ENCODE data around the gene RBM11.
"Not testable (repeated sequence)": the region's sequence is repeated elsewhere in the genome, so short reads cannot be mapped to it uniquely, and the experiment has no call there.

RBM11 gene

DNA sequence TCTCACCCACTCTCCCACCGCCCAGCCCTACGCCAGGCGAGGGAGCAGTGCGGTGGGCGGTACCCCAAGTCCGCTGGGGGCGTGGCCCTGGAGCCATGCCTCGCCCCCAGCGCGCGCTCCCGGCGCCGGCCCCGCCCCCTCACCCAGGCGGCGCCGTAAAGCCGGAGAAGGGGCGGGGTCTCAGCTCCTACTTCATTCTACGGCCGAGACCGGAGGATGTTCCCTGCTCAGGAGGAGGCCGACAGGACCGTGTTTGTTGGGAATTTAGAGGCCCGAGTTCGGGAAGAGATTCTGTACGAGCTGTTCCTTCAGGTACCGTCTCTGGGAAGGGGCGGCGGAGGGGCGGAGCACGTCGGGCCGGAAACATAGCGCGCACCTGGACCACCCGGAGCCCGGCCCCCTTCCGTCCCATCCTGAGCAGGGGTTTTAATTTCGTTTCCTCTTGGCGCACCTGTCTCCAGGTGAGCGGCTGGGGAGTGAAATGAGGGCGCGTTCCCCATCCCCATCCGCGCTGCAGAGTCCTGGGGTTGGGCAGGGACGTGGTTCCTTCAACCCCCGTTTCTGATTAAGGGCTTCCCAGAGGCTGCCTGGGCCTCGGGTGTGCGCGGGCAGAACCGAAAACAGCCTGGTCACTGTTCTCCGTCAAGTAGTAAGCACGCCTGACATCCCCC lies at the start of gene RBM11:
Gene RBM11 (plus strand): TSS at position 187 of the 671 bp plus-strand sequence. CDS start 30 bp downstream, at position 217.
- ATAC-seq (peak; percentile 98), DNase-seq (peak; percentile 78 to 80)
- H3K4me1 Mint-ChIP-seq = peaks cover 7% of the 10 kb centered on the region
- no peaks in the 10 kb centered on the region for H3K9me3 Mint-ChIP-seq
- peak within 1 kb of the TSS; percentile 84 to 89 for H3K4me3 Mint-ChIP-seq
- peaks cover 8% of the 10 kb centered on the region for H3K27me3 Mint-ChIP-seq
- H3K27ac Mint-ChIP-seq = peak within 1 kb of the TSS; percentile 81 to 89

DNA sequence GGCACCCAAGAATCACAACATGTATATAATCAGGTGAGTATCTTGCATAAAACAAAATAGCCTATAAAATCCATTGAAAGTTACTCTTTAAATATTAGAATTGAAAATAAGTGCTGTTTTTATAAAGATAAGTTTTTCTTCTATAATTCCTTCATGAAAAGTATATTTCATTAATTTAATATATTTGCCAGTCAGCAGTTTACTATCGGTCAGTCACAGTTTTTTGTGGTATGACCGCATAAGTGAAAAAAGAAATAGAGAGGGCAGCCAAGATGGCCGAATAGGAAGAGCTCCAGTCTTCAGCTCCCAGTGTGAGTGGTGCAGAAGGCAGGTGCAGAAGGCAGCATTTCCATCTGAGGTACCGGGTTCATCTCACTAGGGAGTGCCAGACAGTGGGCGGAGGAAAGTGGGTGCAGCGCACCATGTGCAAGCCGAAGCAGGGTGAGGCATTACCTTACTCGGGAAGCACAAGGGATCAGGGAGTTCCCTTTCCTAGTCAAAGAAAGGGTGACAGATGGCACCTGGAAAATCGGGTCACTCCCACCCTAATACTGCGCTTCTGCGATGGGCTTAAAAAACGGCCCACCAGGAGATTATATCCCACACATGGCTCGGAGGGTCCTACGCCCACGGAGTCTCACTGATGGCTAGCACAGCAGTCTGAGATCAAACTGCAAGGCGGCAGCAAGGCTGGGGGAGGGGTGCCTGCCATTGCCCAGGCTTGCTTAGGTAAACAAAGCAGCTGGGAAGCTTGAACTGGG lies 49.3 kb upstream of the RBM11 start:
- ATAC-seq, DNase-seq, H3K27ac Mint-ChIP-seq: not testable (repeated sequence)

DNA sequence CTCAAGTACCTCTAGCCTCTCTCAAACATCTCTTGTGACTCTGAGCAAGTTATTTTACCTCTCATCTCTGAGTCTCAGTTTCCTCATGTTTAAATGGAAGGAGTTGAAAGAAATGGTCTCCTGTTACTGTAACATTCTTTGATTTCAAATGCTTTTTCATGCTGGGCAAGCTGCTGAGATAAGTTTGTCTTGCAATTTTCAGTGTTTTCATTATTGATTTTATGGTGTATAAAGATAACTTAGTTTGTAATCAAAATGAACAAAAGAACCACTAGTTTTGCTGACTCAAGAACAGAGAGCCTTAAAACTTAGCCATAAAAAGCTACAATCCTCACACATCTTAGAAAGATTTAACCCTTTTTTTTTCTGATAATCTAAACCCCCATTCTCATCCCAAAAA lies 9.7 kb upstream of the RBM11 start:
- H3K4me1 Mint-ChIP-seq = no peaks in the 10 kb centered on the region
- H3K27me3 Mint-ChIP-seq = peaks cover 1% of the 10 kb centered on the region
- H3K27ac Mint-ChIP-seq = no peak overlapping the region
- H3K4me3 Mint-ChIP-seq = no peak overlapping the region
- peaks cover 0 to 1% of the 10 kb centered on the region in 2 donors for H3K9me3 Mint-ChIP-seq
- no peak for ATAC-seq
- DNase-seq = no peak

More for the DNA sequence above, 49.3 kb upstream of the RBM11 start:
- not testable (repeated sequence) for H3K27me3 Mint-ChIP-seq, H3K9me3 Mint-ChIP-seq, H3K4me3 Mint-ChIP-seq, H3K4me1 Mint-ChIP-seq

- no peak within 1 kb of the TSS for H3K27ac Mint-ChIP-seq
- no peaks in the 10 kb centered on the region for H3K9me3 Mint-ChIP-seq
- peaks cover 8% of the 10 kb centered on the region for H3K27me3 Mint-ChIP-seq
- H3K4me3 Mint-ChIP-seq = no peak within 1 kb of the TSS
- ATAC-seq (no peak), DNase-seq (no peak)
- no peaks in the 10 kb centered on the region for H3K4me1 Mint-ChIP-seq
Observed at GRCh38 chr21:14210738-14211137, 5.2 kb upstream of the RBM11 start, which contains the start of gene LIPI. Gene LIPI (minus strand): TSS chr21:14210955. CDS start chr21:14210845, 110 bp downstream.

- ATAC-seq (no peak), DNase-seq (no peak)
- no peak overlapping the region for H3K4me3 Mint-ChIP-seq
- H3K27me3 Mint-ChIP-seq = peaks cover 8% of the 10 kb centered on the region
- H3K27ac Mint-ChIP-seq = no peak overlapping the region
- H3K9me3 Mint-ChIP-seq = no peaks in the 10 kb centered on the region
- H3K4me1 Mint-ChIP-seq = peaks cover 7% of the 10 kb centered on the region
Observed at GRCh38 chr21:14213164-14213563, 2.8 kb upstream of the RBM11 start.

DNA sequence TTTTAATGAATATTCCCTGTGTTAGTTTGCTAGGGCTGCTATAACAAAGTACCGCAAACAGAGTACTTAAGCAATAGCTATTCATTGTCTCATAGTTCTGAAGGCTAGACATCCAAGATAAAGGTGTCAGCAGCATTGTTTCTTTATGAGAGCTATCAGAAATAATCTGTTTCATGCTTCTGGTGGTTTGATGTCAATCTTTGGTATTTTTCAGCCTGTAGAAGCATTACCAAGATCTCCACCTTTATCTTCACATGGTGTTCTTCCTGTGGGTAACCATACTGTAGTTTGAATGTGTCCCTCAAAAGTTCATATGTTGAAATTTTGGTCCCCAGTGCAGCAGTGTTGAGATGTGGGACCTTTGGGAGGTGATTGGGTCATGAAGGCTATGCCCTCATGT lies 7.4 kb downstream of the RBM11 start:
- Mint-ChIP-seq H3K27ac (no peak overlapping the region), H3K9me3 (peaks cover under 1% of the 10 kb centered on the region in 2 donors), H3K4me3 (no peak overlapping the region), H3K27me3 (no peaks in the 10 kb centered on the region), H3K4me1 (no peaks in the 10 kb centered on the region)
- ATAC-seq = no peak
- DNase-seq = no peak

DNA sequence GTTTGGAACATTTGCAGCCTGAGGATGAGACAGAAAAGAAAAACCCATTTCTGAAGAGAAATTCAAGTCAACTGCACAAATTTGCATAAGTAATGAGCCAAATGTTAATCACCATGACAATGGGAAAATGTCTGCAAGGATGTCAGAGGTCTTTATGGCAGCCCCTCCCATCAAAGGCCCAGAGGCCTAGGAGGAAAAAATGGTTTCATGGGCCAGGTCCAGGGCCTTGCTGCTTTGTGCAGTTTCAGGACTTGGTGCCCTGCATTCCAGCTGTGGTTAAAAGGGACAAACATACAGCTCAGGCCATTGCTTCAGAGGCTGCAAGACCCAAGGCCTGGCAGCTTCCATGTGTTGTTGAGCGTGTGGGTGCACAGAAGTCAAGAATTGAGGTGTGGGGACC lies 13.4 kb downstream of the RBM11 start:
- Mint-ChIP-seq H3K4me3 (no peak overlapping the region), H3K4me1 (no peaks in the 10 kb centered on the region), H3K9me3 (peaks cover 22% of the 10 kb centered on the region in 2 donors), H3K27ac (no peak overlapping the region), H3K27me3 (no peaks in the 10 kb centered on the region)
- ATAC-seq = no peak
- no peak for DNase-seq

DNA sequence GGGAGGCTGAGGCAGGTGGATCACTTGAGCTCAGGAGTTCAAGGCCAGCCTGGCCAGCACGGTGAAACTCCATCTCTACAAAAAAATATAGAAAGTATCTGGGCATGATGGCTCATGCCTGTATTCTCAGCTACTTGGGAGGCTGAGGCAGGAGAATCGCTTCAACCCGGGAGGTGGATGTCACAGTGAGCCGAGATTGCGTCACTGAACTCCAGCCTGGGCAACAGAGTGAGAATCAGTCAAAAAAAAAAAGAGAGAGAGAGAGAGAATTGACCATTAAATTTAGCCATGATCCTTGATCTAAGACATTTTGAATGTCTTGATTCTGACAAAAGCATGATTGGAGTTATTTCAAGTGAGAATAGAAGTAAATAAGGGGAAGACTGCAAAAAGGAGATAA lies 19.1 kb downstream of the RBM11 start:
- Mint-ChIP-seq H3K9me3 (peaks cover 4 to 6% of the 10 kb centered on the region in 2 donors), H3K27ac (no peak overlapping the region), H3K27me3 (no peaks in the 10 kb centered on the region), H3K4me3 (no peak overlapping the region), H3K4me1 (no peaks in the 10 kb centered on the region)
- ATAC-seq (no peak), DNase-seq (no peak)

- Mint-ChIP-seq H3K27me3 (no peaks in the 10 kb centered on the region), H3K4me1 (no peaks in the 10 kb centered on the region), H3K27ac (no peak overlapping the region), H3K4me3 (no peak overlapping the region), H3K9me3 (no peaks in the 10 kb centered on the region)
- ATAC-seq (no peak), DNase-seq (no peak)
Observed at GRCh38 chr21:14236180-14236579, 20.2 kb downstream of the RBM11 start.

DNA sequence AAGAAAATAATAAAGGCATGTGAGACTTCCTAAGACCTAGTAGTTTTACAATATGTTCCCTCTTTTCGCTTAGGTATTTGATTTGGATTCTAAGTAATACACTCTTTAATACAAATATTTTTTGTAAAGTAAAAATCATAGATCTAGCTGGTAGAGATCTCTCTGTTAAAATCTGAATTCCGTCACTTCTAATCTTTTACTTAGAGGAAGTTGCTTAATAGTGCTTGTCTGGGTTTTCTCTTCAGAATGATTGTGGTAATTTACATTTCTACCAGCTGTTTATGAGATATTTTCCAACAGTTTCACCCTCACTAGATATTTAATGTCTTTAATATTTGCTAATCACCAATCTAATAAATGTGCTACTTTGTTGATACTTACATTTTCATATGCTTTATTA lies 23.3 kb downstream of the RBM11 start:
- DNase-seq (no peak), ATAC-seq (no peak)
- no peaks in the 10 kb centered on the region for H3K9me3 Mint-ChIP-seq
- no peaks in the 10 kb centered on the region for H3K4me1 Mint-ChIP-seq
- H3K4me3 Mint-ChIP-seq = no peak overlapping the region
- H3K27me3 Mint-ChIP-seq = no peaks in the 10 kb centered on the region
- no peak overlapping the region for H3K27ac Mint-ChIP-seq

DNA sequence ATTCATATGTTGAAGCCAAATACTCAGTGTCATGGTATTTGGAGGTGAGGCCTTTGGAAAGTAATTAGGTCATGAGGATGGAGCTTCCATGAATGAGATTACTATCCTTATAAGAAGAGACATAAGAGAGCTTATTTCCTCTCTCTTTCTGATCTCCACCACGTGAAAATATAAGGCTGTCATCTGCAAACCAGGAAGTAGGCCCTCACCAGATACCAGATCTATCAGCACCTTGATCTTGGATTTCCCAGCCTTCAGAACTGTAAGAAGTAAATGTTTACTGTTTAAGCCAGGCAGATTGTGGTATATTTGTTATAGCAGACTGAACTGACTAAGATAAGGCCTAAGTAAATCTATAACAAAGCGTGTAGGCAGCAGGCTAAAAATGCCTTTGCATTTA lies 25.3 kb downstream of the RBM11 start:
- Mint-ChIP-seq H3K9me3 (no peaks in the 10 kb centered on the region), H3K27me3 (peaks cover 3% of the 10 kb centered on the region), H3K27ac (no peak overlapping the region), H3K4me1 (no peaks in the 10 kb centered on the region), H3K4me3 (no peak overlapping the region)
- no peak for DNase-seq
- no peak for ATAC-seq

- Mint-ChIP-seq H3K4me1 (no peaks in the 10 kb centered on the region), H3K27me3 (peaks cover 8% of the 10 kb centered on the region), H3K27ac (no peak overlapping the region), H3K9me3 (no peaks in the 10 kb centered on the region), H3K4me3 (no peak overlapping the region)
- ATAC-seq (no peak), DNase-seq (no peak)
Observed at GRCh38 chr21:14243461-14243860, 27.5 kb downstream of the RBM11 start.

DNA sequence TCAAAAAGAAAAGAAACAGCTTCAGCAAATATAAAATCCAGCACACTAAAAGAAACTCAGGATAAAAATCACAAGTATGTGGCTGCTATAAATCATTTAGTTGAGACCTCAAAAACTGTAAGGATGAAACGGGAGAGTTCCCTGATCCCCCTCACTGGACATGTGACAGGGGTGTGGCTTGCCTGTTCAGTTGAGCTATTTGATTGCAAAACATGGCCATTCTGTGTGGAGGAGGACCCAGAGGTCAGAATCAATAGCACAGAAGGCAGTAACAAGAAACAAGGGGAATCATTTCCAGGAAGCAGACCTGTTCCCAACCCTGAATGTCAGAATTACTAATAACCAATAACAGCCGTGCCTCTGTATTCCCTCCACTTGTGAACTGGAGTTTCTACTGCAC lies 27.9 kb downstream of the RBM11 start:
- Mint-ChIP-seq H3K4me3 (no peak overlapping the region), H3K27ac (no peak overlapping the region), H3K4me1 (no peaks in the 10 kb centered on the region), H3K9me3 (no peaks in the 10 kb centered on the region), H3K27me3 (peaks cover 8% of the 10 kb centered on the region)
- DNase-seq (no peak), ATAC-seq (no peak)

GRCh38 chr21:14244911-14245310 lies 29.0 kb downstream of the RBM11 start:
- no peaks in the 10 kb centered on the region for H3K9me3 Mint-ChIP-seq
- no peak for ATAC-seq
- H3K4me3 Mint-ChIP-seq = no peak overlapping the region
- no peaks in the 10 kb centered on the region for H3K4me1 Mint-ChIP-seq
- peaks cover 12% of the 10 kb centered on the region for H3K27me3 Mint-ChIP-seq
- no peak for DNase-seq
- no peak overlapping the region for H3K27ac Mint-ChIP-seq

DNA sequence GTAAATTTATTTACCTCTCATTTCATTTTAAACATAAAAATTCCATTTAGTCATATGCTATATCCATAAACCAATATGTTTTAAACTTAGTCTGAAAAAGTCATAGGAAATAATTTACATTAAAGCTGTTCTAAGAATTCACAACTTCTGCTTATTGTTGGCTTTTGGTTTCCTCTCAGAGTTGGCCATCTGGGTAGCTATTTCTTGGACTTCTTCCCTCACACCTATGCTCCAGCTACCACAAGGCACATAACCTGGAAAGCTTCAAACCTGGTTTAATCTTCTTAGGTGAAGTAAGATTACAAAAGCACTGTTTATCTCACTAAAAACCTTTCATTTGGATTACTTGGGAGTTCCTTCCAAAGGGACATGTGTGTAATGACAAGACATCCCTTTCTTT lies 29.8 kb downstream of the RBM11 start:
- H3K4me3 Mint-ChIP-seq = no peak overlapping the region
- no peak for DNase-seq
- no peaks in the 10 kb centered on the region for H3K9me3 Mint-ChIP-seq
- no peak for ATAC-seq
- H3K27me3 Mint-ChIP-seq = peaks cover 16% of the 10 kb centered on the region
- no peaks in the 10 kb centered on the region for H3K4me1 Mint-ChIP-seq
- H3K27ac Mint-ChIP-seq = no peak overlapping the region

- DNase-seq = no peak
Observed at GRCh38 chr21:14251336-14251735, 35.4 kb downstream of the RBM11 start.

More at GRCh38 chr21:14251336-14251735, 35.4 kb downstream of the RBM11 start:
- no peaks in the 10 kb centered on the region for H3K9me3 Mint-ChIP-seq
- no peaks in the 10 kb centered on the region for H3K4me1 Mint-ChIP-seq
- no peak for ATAC-seq
- peaks cover 12% of the 10 kb centered on the region for H3K27me3 Mint-ChIP-seq
- H3K27ac Mint-ChIP-seq = no peak overlapping the region
- H3K4me3 Mint-ChIP-seq = no peak overlapping the region
